ENCODE results near the gene INA.
A peak's percentile ranks its signal among the peaks of the same experiment; 100 is the strongest.

INA gene

GRCh38 chr10:103276251-103276895 is 565 bp upstream of the INA start:
- DNase-seq (ENCODE audit: low read depth): no peak

DNA sequence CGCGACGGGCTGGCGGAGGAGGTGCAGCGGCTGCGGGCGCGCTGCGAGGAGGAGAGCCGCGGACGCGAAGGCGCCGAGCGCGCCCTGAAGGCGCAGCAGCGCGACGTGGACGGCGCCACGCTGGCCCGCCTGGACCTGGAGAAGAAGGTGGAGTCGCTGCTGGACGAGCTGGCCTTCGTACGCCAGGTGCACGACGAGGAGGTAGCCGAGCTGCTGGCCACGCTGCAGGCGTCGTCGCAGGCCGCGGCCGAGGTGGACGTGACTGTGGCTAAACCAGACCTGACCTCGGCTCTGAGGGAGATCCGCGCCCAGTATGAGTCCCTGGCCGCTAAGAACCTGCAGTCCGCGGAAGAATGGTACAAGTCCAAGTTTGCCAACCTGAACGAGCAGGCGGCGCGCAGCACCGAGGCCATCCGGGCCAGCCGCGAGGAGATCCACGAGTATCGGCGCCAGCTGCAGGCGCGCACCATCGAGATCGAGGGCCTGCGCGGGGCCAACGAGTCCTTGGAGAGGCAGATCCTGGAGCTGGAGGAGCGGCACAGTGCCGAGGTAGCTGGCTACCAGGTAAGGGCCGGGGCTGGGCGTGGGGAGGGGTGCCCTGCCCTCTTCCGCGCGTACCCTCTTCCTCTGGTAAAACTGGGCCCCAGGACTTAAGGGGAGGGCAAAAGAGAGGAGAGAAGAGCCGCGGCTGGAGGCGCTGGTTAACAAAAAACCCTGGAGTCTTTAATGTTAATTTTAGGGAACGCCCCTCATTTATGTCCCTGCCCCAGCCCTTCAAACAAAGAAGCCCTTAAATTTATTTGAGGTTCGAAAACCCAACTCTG is 987 bp downstream of the INA start:
- DNase-seq (ENCODE audit: low read depth): no peak

DNA sequence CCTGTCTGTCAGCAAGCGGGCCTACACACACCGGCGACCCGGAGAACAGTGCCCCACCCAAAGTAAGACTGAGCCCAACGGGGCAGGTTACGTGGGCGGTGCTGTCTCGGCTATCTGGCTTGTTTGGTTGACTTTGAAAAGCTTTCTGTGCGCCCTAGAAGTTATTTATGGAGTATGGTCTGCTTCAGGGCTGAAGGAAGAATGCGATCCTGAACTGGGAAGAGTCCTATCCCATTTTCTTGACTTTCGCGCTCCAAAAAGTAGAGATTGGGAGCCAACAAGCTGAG is 1.5 kb downstream of the INA start:
- DNase-seq (ENCODE audit: low read depth): no peak

GRCh38 chr10:103278862-103279298 is 1.9 kb downstream of the INA start:
- DNase-seq (ENCODE audit: low read depth): peak; percentile 26

GRCh38 chr10:103280031-103280430 is 3.1 kb downstream of the INA start:
- DNase-seq (ENCODE audit: low read depth): no peak

DNA sequence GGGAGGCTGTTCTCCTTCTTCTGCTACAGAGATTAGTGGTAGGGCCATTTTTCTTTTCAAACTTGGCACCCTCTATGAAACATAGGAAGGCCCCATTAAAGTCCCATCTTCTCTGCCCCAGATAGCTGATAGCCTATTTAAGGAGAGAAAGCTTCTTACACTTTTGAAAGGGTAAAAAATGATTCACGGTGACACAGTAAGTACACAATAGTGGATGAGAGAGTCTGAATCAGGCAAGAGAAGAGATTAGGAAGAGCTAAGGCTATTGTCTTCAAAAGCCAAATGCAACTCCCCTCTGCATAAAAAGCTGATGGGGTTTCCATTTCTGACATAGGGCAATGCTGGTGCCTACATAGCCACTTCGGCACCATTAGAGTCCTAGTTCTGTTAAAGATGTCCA is 3.6 kb downstream of the INA start:
- no peak for DNase-seq (ENCODE audit: low read depth)

- no peak for DNase-seq (ENCODE audit: low read depth)
Observed at GRCh38 chr10:103281753-103282152, 4.8 kb downstream of the INA start.

DNA sequence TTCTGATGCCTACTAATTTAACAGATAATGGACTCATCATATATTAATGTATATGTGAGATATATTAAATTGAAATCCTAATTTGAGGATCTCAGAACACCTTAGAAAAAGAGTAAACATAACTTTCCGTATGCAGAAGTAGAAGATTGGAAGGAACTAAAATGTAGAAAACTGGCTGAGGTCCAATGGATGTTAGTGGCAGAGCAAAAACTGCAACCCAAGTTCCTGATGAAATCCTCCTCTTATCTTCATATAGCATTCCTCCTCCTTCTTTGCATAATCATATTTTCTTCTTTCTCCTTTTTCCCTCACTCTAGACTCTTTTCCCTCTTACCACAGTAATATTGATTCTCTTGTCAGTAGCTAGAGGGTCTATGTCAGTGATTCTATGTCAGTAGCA is 6.0 kb downstream of the INA start:
- no peak for DNase-seq (ENCODE audit: low read depth)

DNA sequence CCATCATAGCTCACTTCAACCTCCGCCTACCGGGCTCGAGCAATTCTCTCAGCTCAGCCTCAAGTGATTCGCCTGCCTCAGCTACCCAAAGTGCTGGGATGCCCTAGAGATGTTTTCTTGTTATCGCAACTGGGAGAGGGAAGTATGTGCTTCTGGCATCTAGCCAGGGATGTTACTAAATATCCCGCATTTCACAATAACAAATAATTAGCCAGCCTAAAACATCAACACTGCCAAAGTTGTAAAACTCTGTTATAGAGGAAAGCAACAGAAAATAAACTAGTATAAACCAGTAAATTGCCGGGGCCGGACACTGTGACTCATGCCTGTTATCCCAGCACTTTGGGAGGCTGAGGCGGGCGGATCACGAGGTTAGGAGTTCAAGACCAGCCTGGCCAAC is 7.2 kb downstream of the INA start:
- no peak for DNase-seq (ENCODE audit: low read depth)

- no peak for DNase-seq (ENCODE audit: low read depth)
Observed at GRCh38 chr10:103287992-103288391, 11.1 kb downstream of the INA start.

DNA sequence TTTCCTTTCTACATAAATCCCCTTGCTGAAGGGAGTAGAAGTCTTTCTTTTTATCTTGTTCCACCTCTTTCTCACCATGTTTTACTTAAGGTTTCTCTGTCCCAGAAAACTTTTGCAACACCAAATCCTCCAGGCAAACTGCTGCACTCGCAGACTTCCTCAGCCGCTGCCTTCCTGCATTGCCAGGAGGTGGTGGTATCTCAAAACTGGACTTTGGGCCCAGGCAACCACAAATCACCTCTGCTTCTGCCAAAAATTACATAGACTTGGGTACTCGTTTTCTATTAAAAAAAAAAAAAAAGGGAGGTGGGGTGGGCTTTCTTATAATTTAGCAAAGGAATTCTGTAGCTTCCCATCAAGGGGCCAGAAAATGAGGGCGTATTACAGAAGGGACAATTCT is 14.7 kb downstream of the INA start:
- no peak for DNase-seq (ENCODE audit: low read depth)

- no peak for DNase-seq (ENCODE audit: low read depth)
Observed at GRCh38 chr10:103295374-103296015, 18.6 kb downstream of the INA start.

GRCh38 chr10:103307594-103307993 is 30.7 kb downstream of the INA start:
- DNase-seq (ENCODE audit: low read depth): no peak

- no peak for DNase-seq (ENCODE audit: low read depth)
Observed at GRCh38 chr10:103310197-103310596, 33.3 kb downstream of the INA start.

DNA sequence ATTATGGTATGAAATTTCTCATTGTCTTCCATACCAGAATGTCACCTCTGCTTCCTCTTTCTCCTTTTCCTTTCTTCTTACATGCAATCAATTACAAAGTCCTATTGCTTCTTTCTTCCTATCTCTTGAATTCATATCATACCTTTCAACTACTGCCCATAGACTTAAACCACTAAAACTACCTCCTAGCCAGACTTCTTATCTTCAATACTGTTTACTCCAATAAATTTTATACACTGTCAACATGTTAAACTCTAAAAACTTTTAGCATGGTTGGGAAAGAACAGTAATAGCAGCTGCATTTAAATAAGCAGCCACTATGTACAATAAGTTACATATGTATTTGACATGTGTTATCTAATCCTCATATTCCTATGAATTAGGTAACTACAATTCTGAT is 39.1 kb downstream of the INA start:
- no peak for DNase-seq (ENCODE audit: low read depth)

GRCh38 chr10:103327906-103328305 is 51.0 kb downstream of the INA start:
- no peak for DNase-seq (ENCODE audit: low read depth)

GRCh38 chr10:103333934-103334520 is 57.1 kb downstream of the INA start:
- no peak for DNase-seq (ENCODE audit: low read depth)

GRCh38 chr10:103334567-103334966 is 57.6 kb downstream of the INA start:
- no peak for DNase-seq (ENCODE audit: low read depth)

DNA sequence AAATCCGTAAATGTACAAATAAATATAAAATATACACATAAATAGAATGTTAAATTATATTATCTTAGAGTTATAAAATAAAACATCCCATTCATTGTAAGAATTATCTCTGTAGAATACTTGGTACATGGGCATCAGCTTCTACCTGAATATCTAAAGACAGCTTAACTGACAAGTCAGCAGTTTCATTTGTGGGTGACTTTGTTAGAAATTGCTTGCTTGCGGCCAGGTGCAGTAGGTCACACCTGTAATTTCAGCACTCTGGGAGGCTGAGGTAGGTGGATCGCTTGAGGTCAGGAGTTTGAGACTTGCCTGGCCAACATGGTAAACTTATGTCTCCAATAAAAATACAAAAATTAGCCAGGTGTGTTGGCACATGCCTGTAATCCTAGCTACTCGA is 59.4 kb downstream of the INA start:
- DNase-seq (ENCODE audit: low read depth): no peak
